HepG2 (cell line): ENCODE results near the gene B4GALT3. TPM values are rescaled to one million over a fixed set of nuclear protein-coding genes. Genes with fewer than 3 reads are reported as not detected.

ENCODE experiments used
- CBX5 ChIP-seq: sonication (generic); formaldehyde crosslinking; IDR thresholded peaks from 2 replicates; pipeline ENCODE4 v1.4.0; 2020; ENCODE audit warnings: missing genetic modification reagents, borderline replicate concordance
- CEBPB ChIP-seq: IDR thresholded peaks from 2 replicates; pipeline ENCODE4 v1.6.1; 2011; ENCODE audit warnings: low read depth, low read length, improper control_type of control experiment, borderline replicate concordance
- CHCHD3 ChIP-seq: sonication (generic); formaldehyde crosslinking; IDR thresholded peaks from 2 replicates; pipeline ENCODE4 v1.8.0; 2022; ENCODE audit warnings: mild to moderate bottlenecking, missing genetic modification reagents, moderate library complexity
- GATAD1 ChIP-seq: IDR thresholded peaks from 2 replicates; pipeline ENCODE4 v1.6.1; 2016; ENCODE audit warnings: missing genetic modification reagents, missing compliant biosample characterization
- GFI1 ChIP-seq: sonication (generic); formaldehyde crosslinking; IDR thresholded peaks from 2 replicates; pipeline ENCODE4 v1.5.0; 2020; ENCODE audit warnings: missing genetic modification reagents, mild to moderate bottlenecking, borderline replicate concordance
- HNF4A ChIP-seq: sonication (generic); formaldehyde crosslinking; IDR thresholded peaks from 2 replicates; pipeline ENCODE4 v1.4.0; 2020; ENCODE audit warnings: missing genetic modification reagents
- HNRNPUL1 ChIP-seq: fragments of 200-400 bp; formaldehyde crosslinking; IDR thresholded peaks from 2 replicates; pipeline ENCODE4 v1.6.1; 2017; ENCODE audit warnings: low read depth, mild to moderate bottlenecking, low read length, moderate library complexity
- HOMEZ ChIP-seq: IDR thresholded peaks from 2 replicates; pipeline ENCODE4 v1.6.1; 2016; ENCODE audit warnings: low read depth
- HOXA5 ChIP-seq: sonication (generic); formaldehyde crosslinking; IDR thresholded peaks from 2 replicates; pipeline ENCODE4 v1.4.0; 2020; ENCODE audit warnings: missing genetic modification reagents
- ISL2 ChIP-seq: sonication (generic); formaldehyde crosslinking; IDR thresholded peaks from 2 replicates; pipeline ENCODE4 v1.5.0; 2020; ENCODE audit warnings: missing genetic modification reagents
- PRMT3 ChIP-seq: sonication (generic); formaldehyde crosslinking; IDR thresholded peaks from 2 replicates; pipeline ENCODE4 v1.8.1; 2022; ENCODE audit warnings: low read depth, mild to moderate bottlenecking, moderate library complexity, missing genetic modification reagents, borderline replicate concordance
- XBP1 ChIP-seq: sonication (generic); formaldehyde crosslinking; IDR thresholded peaks from 2 replicates; pipeline ENCODE4 v1.5.0; 2020; ENCODE audit warnings: missing genetic modification reagents
- XRCC5 ChIP-seq: fragments of 200-400 bp; formaldehyde crosslinking; optimal IDR thresholded peaks from 2 replicates; pipeline ENCODE3; 2017; ENCODE audit warnings: mild to moderate bottlenecking, low read length
- ZNF225 ChIP-seq: sonication (generic); formaldehyde crosslinking; IDR thresholded peaks from 2 replicates; pipeline ENCODE4 v1.4.0; 2020; ENCODE audit warnings: mild to moderate bottlenecking, missing genetic modification reagents
- ZNF275 ChIP-seq: sonication (generic); formaldehyde crosslinking; IDR thresholded peaks from 2 replicates; pipeline ENCODE4 v1.8.0; 2022; ENCODE audit warnings: missing genetic modification reagents, mild to moderate bottlenecking, inconsistent platforms, borderline replicate concordance
- ZNF317 ChIP-seq: sonication (generic); formaldehyde crosslinking; IDR thresholded peaks from 2 replicates; pipeline ENCODE4 v1.5.0; 2020; ENCODE audit warnings: mild to moderate bottlenecking, missing genetic modification reagents
- ZNF362 ChIP-seq: sonication (generic); formaldehyde crosslinking; IDR thresholded peaks from 2 replicates; pipeline ENCODE4 v1.4.0; 2020; ENCODE audit warnings: missing genetic modification reagents, mild to moderate bottlenecking, borderline replicate concordance
- ZNF512B ChIP-seq: sonication (generic); formaldehyde crosslinking; IDR thresholded peaks from 2 replicates; pipeline ENCODE4 v1.5.1; 2020; ENCODE audit warnings: missing genetic modification reagents, mild to moderate bottlenecking, borderline replicate concordance
- ZNF556 ChIP-seq: sonication (generic); formaldehyde crosslinking; IDR thresholded peaks from 2 replicates; pipeline ENCODE4 v1.4.0; 2020; ENCODE audit warnings: mild to moderate bottlenecking, missing genetic modification reagents, borderline replicate concordance
- ZNF724P ChIP-seq: sonication (generic); formaldehyde crosslinking; IDR thresholded peaks from 2 replicates; pipeline ENCODE4 v1.8.0; 2022; ENCODE audit warnings: missing genetic modification reagents, borderline replicate concordance
- ZNF784 ChIP-seq: sonication (generic); formaldehyde crosslinking; IDR thresholded peaks from 2 replicates; pipeline ENCODE4 v1.5.1; 2020; ENCODE audit warnings: missing genetic modification reagents, mild to moderate bottlenecking, borderline replicate concordance
- polyA plus RNA-seq, 8 experiments: library from polyadenylated mRNA; depleted of rRNA in 3 of 8; stranded (reverse) in 7 of 8; unstranded in 1 of 8; fragments of >200 nt; fragmentation: Illumina TruSeq in 4 of 8; extraction: Trizol in 4 of 8; gene quantifications; 2 replicates each; pipeline versions ENCODE4 v1.2.1 to v1.2.3, GENCODE V29; 2011 to 2016; ENCODE audit warnings: low read depth in 4 of 8, missing spikeins in 1 of 8, mixed read lengths in 1 of 8; ENCODE audit not compliant: insufficient read depth in 1 of 8
- total RNA-seq, 5 experiments: library from RNA; depleted of rRNA; stranded (reverse); fragments of >200 nt; fragmentation: Illumina TruSeq; extraction: Trizol; gene quantifications; 2 replicates each; pipeline ENCODE4 v1.2.3, GENCODE V29; 2016; ENCODE audit warnings: low read depth in 1 of 5

Gene B4GALT3
- total and polyA plus RNA-seq, 2 of the 13 experiments (the other 11 are each of a cell fraction or from before 2014, with no cell fraction given): 35.6 to 40.4 TPM

GRCh38 chr1:161223805-161224694, 46.7 kb upstream of the B4GALT3 start (continued):
- peak; percentile 41; the same call in 1 of the 2 replicates for TF ChIP-seq GATAD1 (CRISPR knock-in tag)
- TF ChIP-seq PRMT3: 0 out of 2 replicates have a peak, but pooled peaks have one; percentile 30
- TF ChIP-seq ZNF275 (CRISPR knock-in tag): peak; percentile 68; the same call in 1 of the 2 replicates
- peak; percentile 94 for TF ChIP-seq CEBPB
- TF ChIP-seq ZNF512B (CRISPR knock-in tag): no peak
- 0 out of 2 replicates have a peak, but pooled peaks have one; percentile 39 for TF ChIP-seq ZNF724P (CRISPR knock-in tag)
- TF ChIP-seq HNF4A (CRISPR knock-in tag): peak; percentile 89
- peak; percentile 14; the same call in 1 of the 2 replicates for TF ChIP-seq HOMEZ
- TF ChIP-seq CHCHD3 (CRISPR knock-in tag): no peak
- peak; percentile 78 for TF ChIP-seq HOXA5 (CRISPR knock-in tag)
- 0 out of 2 replicates have a peak, but pooled peaks have one; percentile 8 for TF ChIP-seq ZNF784 (CRISPR knock-in tag)
- no peak for TF ChIP-seq HNRNPUL1
- TF ChIP-seq ZNF317 (CRISPR knock-in tag): peak; percentile 30; the same call in 1 of the 2 replicates
- TF ChIP-seq GFI1 (CRISPR knock-in tag): peak; percentile 99
- peak; percentile 91 for TF ChIP-seq ISL2 (CRISPR knock-in tag)
- TF ChIP-seq ZNF362 (CRISPR knock-in tag): no peak; the same call in 1 of the 2 replicates
- TF ChIP-seq CBX5: peak; percentile 37; the same call in 1 of the 2 replicates
- 0 out of 2 replicates have a peak, but pooled peaks have one; percentile 41 for TF ChIP-seq ZNF556
- no peak for TF ChIP-seq ZNF225 (CRISPR knock-in tag)
- TF ChIP-seq XRCC5: peak; percentile 60
- TF ChIP-seq XBP1 (CRISPR knock-in tag): no peak
